Measurements from ENCODE around the gene NAALAD2.

The NAALAD2 gene

GRCh38 chr11:90208857-90209256, 74.4 kb downstream of the NAALAD2 start:
- no peak overlapping the region for H3K4me3 Mint-ChIP-seq
- no peak for DNase-seq (ENCODE audit: low spot score)
- no peaks in the 10 kb centered on the region for H3K9me3 Mint-ChIP-seq
- no peak overlapping the region for H3K27ac Mint-ChIP-seq
- H3K4me1 Mint-ChIP-seq (ENCODE audit: low read depth), result peaks cover 9% of the 10 kb centered on the region
- no peaks in the 10 kb centered on the region for H3K27me3 Mint-ChIP-seq (ENCODE audit: low read depth)
- peaks cover 51% of the 10 kb centered on the region for H3K36me3 Mint-ChIP-seq (ENCODE audit: low read depth)

- peaks cover 15% of the 10 kb centered on the region for H3K4me1 Mint-ChIP-seq (ENCODE audit: low read depth)
- DNase-seq (ENCODE audit: low spot score), result no peak
- H3K4me3 Mint-ChIP-seq, result no peak overlapping the region
- H3K9me3 Mint-ChIP-seq, result no peaks in the 10 kb centered on the region
- no peaks in the 10 kb centered on the region for H3K27me3 Mint-ChIP-seq (ENCODE audit: low read depth)
- peaks cover 49% of the 10 kb centered on the region for H3K36me3 Mint-ChIP-seq (ENCODE audit: low read depth)
- no peak overlapping the region for H3K27ac Mint-ChIP-seq
Observed at GRCh38 chr11:90213322-90213721, 78.9 kb downstream of the NAALAD2 start.

- H3K27me3 Mint-ChIP-seq (ENCODE audit: low read depth), result no peaks in the 10 kb centered on the region
- no peak overlapping the region for H3K4me3 Mint-ChIP-seq
- H3K9me3 Mint-ChIP-seq, result peaks cover 6% of the 10 kb centered on the region
- no peak overlapping the region for H3K27ac Mint-ChIP-seq
- no peak for DNase-seq (ENCODE audit: low spot score)
- H3K36me3 Mint-ChIP-seq (ENCODE audit: low read depth), result peaks cover 52% of the 10 kb centered on the region
- H3K4me1 Mint-ChIP-seq (ENCODE audit: low read depth), result peaks cover 38% of the 10 kb centered on the region
Observed at GRCh38 chr11:90216611-90217010, 82.1 kb downstream of the NAALAD2 start.

GRCh38 chr11:90218606-90219005, 84.1 kb downstream of the NAALAD2 start:
- peaks cover 47% of the 10 kb centered on the region for H3K36me3 Mint-ChIP-seq (ENCODE audit: low read depth)
- H3K4me1 Mint-ChIP-seq (ENCODE audit: low read depth), result peaks cover 34% of the 10 kb centered on the region
- H3K27ac Mint-ChIP-seq, result no peak overlapping the region
- no peak for DNase-seq (ENCODE audit: low spot score)
- H3K27me3 Mint-ChIP-seq (ENCODE audit: low read depth), result no peaks in the 10 kb centered on the region
- no peak overlapping the region for H3K4me3 Mint-ChIP-seq
- H3K9me3 Mint-ChIP-seq, result peaks cover 6% of the 10 kb centered on the region

GRCh38 chr11:90219438-90219837, 85.0 kb downstream of the NAALAD2 start:
- peaks cover 38% of the 10 kb centered on the region for H3K4me1 Mint-ChIP-seq (ENCODE audit: low read depth)
- peak overlapping the region; percentile 96 for H3K4me3 Mint-ChIP-seq
- H3K9me3 Mint-ChIP-seq, result peaks cover 6% of the 10 kb centered on the region
- peaks cover 42% of the 10 kb centered on the region for H3K36me3 Mint-ChIP-seq (ENCODE audit: low read depth)
- no peak for DNase-seq (ENCODE audit: low spot score)
- H3K27ac Mint-ChIP-seq, result no peak overlapping the region
- no peaks in the 10 kb centered on the region for H3K27me3 Mint-ChIP-seq (ENCODE audit: low read depth)

- Mint-ChIP-seq H3K27me3 (ENCODE audit: low read depth) (no peaks in the 10 kb centered on the region), H3K36me3 (ENCODE audit: low read depth) (peaks cover 42% of the 10 kb centered on the region), H3K4me3 (peak overlapping the region; percentile 96), H3K4me1 (ENCODE audit: low read depth) (peaks cover 38% of the 10 kb centered on the region), H3K9me3 (peaks cover 6% of the 10 kb centered on the region), H3K27ac (peak overlapping the region; percentile 41)
- no peak for DNase-seq (ENCODE audit: low spot score)
Observed at GRCh38 chr11:90220391-90220790, 85.9 kb downstream of the NAALAD2 start.

GRCh38 chr11:90221803-90222458, 87.5 kb downstream of the NAALAD2 start:
- H3K36me3 Mint-ChIP-seq (ENCODE audit: low read depth), result peaks cover 35% of the 10 kb centered on the region
- H3K4me3 Mint-ChIP-seq, result peak overlapping the region; percentile 96
- H3K4me1 Mint-ChIP-seq (ENCODE audit: low read depth), result peaks cover 32% of the 10 kb centered on the region
- DNase-seq (ENCODE audit: low spot score), result no peak
- H3K9me3 Mint-ChIP-seq, result peaks cover 6% of the 10 kb centered on the region
- peak overlapping the region; percentile 94 for H3K27ac Mint-ChIP-seq
- no peaks in the 10 kb centered on the region for H3K27me3 Mint-ChIP-seq (ENCODE audit: low read depth)

GRCh38 chr11:90222459-90223247, 88.2 kb downstream of the NAALAD2 start, which contains the start of gene CHORDC1:
Gene CHORDC1, minus strand, starts transcription at chr11:90223049. Its CDS starts 95 bp downstream, at chr11:90222954.
- peak; percentile 95 for DNase-seq (ENCODE audit: low spot score)
- H3K36me3 Mint-ChIP-seq (ENCODE audit: low read depth), result peaks cover 31% of the 10 kb centered on the region
- H3K4me1 Mint-ChIP-seq (ENCODE audit: low read depth), result peaks cover 32% of the 10 kb centered on the region
- peaks cover 6% of the 10 kb centered on the region for H3K9me3 Mint-ChIP-seq
- peak within 1 kb of the TSS; percentile 96 for H3K4me3 Mint-ChIP-seq
- H3K27me3 Mint-ChIP-seq (ENCODE audit: low read depth), result no peaks in the 10 kb centered on the region
- peak within 1 kb of the TSS; percentile 94 for H3K27ac Mint-ChIP-seq

GRCh38 chr11:90223248-90223585, 88.8 kb downstream of the NAALAD2 start:
- Mint-ChIP-seq H3K4me1 (ENCODE audit: low read depth) (peaks cover 30% of the 10 kb centered on the region), H3K27ac (peak overlapping the region; percentile 90), H3K9me3 (peaks cover 6% of the 10 kb centered on the region), H3K36me3 (ENCODE audit: low read depth) (peaks cover 27% of the 10 kb centered on the region), H3K27me3 (ENCODE audit: low read depth) (no peaks in the 10 kb centered on the region), H3K4me3 (peak overlapping the region; percentile 96)
- no peak for DNase-seq (ENCODE audit: low spot score)

GRCh38 chr11:90228056-90228455, 93.6 kb downstream of the NAALAD2 start:
- Mint-ChIP-seq H3K36me3 (ENCODE audit: low read depth) (no peaks in the 10 kb centered on the region), H3K4me3 (no peak overlapping the region), H3K9me3 (no peaks in the 10 kb centered on the region), H3K27me3 (ENCODE audit: low read depth) (peaks cover 20% of the 10 kb centered on the region), H3K27ac (no peak overlapping the region), H3K4me1 (ENCODE audit: low read depth) (peaks cover 6% of the 10 kb centered on the region)
- DNase-seq (ENCODE audit: low spot score), result no peak

GRCh38 chr11:90229791-90230190, 95.3 kb downstream of the NAALAD2 start:
- Mint-ChIP-seq H3K4me3 (no peak overlapping the region), H3K9me3 (no peaks in the 10 kb centered on the region), H3K36me3 (ENCODE audit: low read depth) (no peaks in the 10 kb centered on the region), H3K4me1 (ENCODE audit: low read depth) (no peaks in the 10 kb centered on the region), H3K27ac (no peak overlapping the region), H3K27me3 (ENCODE audit: low read depth) (peaks cover 21% of the 10 kb centered on the region)
- DNase-seq (ENCODE audit: low spot score), result no peak

GRCh38 chr11:90234977-90235376, 100.5 kb downstream of the NAALAD2 start:
- H3K36me3 Mint-ChIP-seq (ENCODE audit: low read depth), result no peaks in the 10 kb centered on the region
- DNase-seq (ENCODE audit: low spot score), result no peak
- H3K4me1 Mint-ChIP-seq (ENCODE audit: low read depth), result no peaks in the 10 kb centered on the region
- H3K4me3 Mint-ChIP-seq, result no peak overlapping the region
- H3K9me3 Mint-ChIP-seq, result no peaks in the 10 kb centered on the region
- H3K27me3 Mint-ChIP-seq (ENCODE audit: low read depth), result peaks cover 32% of the 10 kb centered on the region
- H3K27ac Mint-ChIP-seq, result no peak overlapping the region

GRCh38 chr11:90235526-90235925, 101.1 kb downstream of the NAALAD2 start:
- Mint-ChIP-seq H3K4me1 (ENCODE audit: low read depth) (no peaks in the 10 kb centered on the region), H3K27ac (no peak overlapping the region), H3K4me3 (no peak overlapping the region), H3K27me3 (ENCODE audit: low read depth) (peaks cover 30% of the 10 kb centered on the region), H3K36me3 (ENCODE audit: low read depth) (no peaks in the 10 kb centered on the region), H3K9me3 (no peaks in the 10 kb centered on the region)
- no peak for DNase-seq (ENCODE audit: low spot score)

GRCh38 chr11:90237004-90237403, 102.5 kb downstream of the NAALAD2 start:
- H3K27ac Mint-ChIP-seq, result no peak overlapping the region
- H3K4me1 Mint-ChIP-seq (ENCODE audit: low read depth), result peaks cover 2% of the 10 kb centered on the region
- no peaks in the 10 kb centered on the region for H3K36me3 Mint-ChIP-seq (ENCODE audit: low read depth)
- no peaks in the 10 kb centered on the region for H3K9me3 Mint-ChIP-seq
- H3K4me3 Mint-ChIP-seq, result no peak overlapping the region
- DNase-seq (ENCODE audit: low spot score), result no peak
- H3K27me3 Mint-ChIP-seq (ENCODE audit: low read depth), result peaks cover 25% of the 10 kb centered on the region

Data from T-helper 2 cell treated with Interferon-gamma antibody and Interleukin-4, amounts not matched to agents 5 μg/mL and 100 μg/mL, for 36 hours (primary cell).